ENCODE results near the gene IDNK.

- TF ChIP-seq CTCF (IDR thresholded peaks at IDR 0.05) = no peak
- TF ChIP-seq POLR2A (IDR thresholded peaks at IDR 0.05) = no peak
- no peak for TF ChIP-seq EP300 (IDR thresholded peaks at IDR 0.05)
These were observed 5.6 kb downstream of the IDNK start for GRCh38 chr9:83628540-83628939.

Data from ovary (tissue), 3 donors.